HCT116 (cell line): ENCODE measurements around the gene SLC47A1. TPM values are rescaled to one million over a fixed set of nuclear protein-coding genes. Genes with fewer than 3 reads are reported as not detected.
"Not testable (repeated sequence)": the region's sequence is repeated elsewhere in the genome, so short reads cannot be mapped to it uniquely, and the experiment has no call there.

ENCODE experiments used
- ATAC-seq: fragments of 200-7000 bp; cut with Tn5 transposase; 2 replicates; pipeline ENCODE4 v1.9.1; 2020; ENCODE audit warnings: mild to moderate bottlenecking, moderate library complexity
- BruUV-seq: library from RNA; stranded (reverse); fragments of 400-500 nt; replicated peaks from 2 replicates; lab custom pipeline; 2021; lab: Mats Ljungman, UMichigan
- CTCF ChIA-PET: fragments of 300-600 bp; sonication (Branson Sonifier 250); formaldehyde crosslinking; loops from one replicate; lab custom pipeline; 2021; ENCODE audit warnings: antibody characterized with exemption; lab: Charles Lee
- POLR2A ChIA-PET: fragments of 300-600, 350-600 bp; sonication (Branson Sonifier 250); formaldehyde crosslinking; loops from one replicate; lab custom pipeline; 2021; ENCODE audit warnings: antibody characterized with exemption; lab: Charles Lee
- RAD21 ChIA-PET, 2 experiments: fragments of 300-600 bp; sonication (Branson Sonifier 250); formaldehyde crosslinking; loops; one replicate each; lab custom pipeline; 2023; ENCODE audit warnings: low total read pairs in 2 of 2; ENCODE audit not compliant: uncharacterized antibody in 2 of 2, unreplicated experiment in 2 of 2, low non-redundant PET in 1 of 2; lab: Charles Lee
- DNase-seq: peaks from one replicate; pipeline ENCODE4 v3.0.0-alpha.2; 2010; ENCODE audit warnings: low read depth, low spot score
- H2AFZ ChIP-seq: fragments of 200-600 bp; shearing (Covaris generic), sonication (generic); 2 replicates; pipeline ENCODE4 v1.6.1; 2017; ENCODE audit warnings: low read depth, mixed run types, mixed read lengths, antibody characterized with exemption, low read length; ENCODE audit not compliant: poor library complexity, severe bottlenecking
- H3K27ac ChIP-seq: 2 replicates; pipeline ENCODE4 v1.5.1; 2012; ENCODE audit warnings: low read depth, low read length
- H3K27me3 ChIP-seq: fragments of 200-600 bp; sonication (generic); 2 replicates; pipeline ENCODE4 v1.6.1; 2016; ENCODE audit warnings: mixed run types, low read length, mixed read lengths; ENCODE audit not compliant: insufficient read depth
- H3K36me3 ChIP-seq, 2 experiments: fragments of 200-500 bp in 1 of 2; fragments of 200-600 bp in 1 of 2; sonication (Bioruptor generic) in 1 of 2; sonication (generic) in 1 of 2; 2 replicates each; pipeline versions ENCODE4 v1.5.1 to v1.6.1; 2014 to 2016; ENCODE audit warnings: low read length in 2 of 2, inconsistent platforms in 1 of 2, mixed read lengths in 1 of 2, mixed run types in 1 of 2; ENCODE audit not compliant: insufficient read depth in 2 of 2, control insufficient read depth in 1 of 2
- H3K4me1 ChIP-seq, 2 experiments: fragments of 200-600 bp in 1 of 2; sonication (generic) in 1 of 2; 2 replicates each; pipeline versions ENCODE4 v1.5.1 to v1.6.1; 2012 to 2017; ENCODE audit warnings: low read length in 2 of 2, inconsistent platforms in 1 of 2, mild to moderate bottlenecking in 1 of 2, mixed read lengths in 1 of 2, mixed run types in 1 of 2, moderate library complexity in 1 of 2; ENCODE audit not compliant: insufficient read depth in 2 of 2, control insufficient read depth in 1 of 2
- H3K4me2 ChIP-seq: fragments of 200-600 bp; sonication (generic); 2 replicates; pipeline ENCODE4 v1.6.1; 2017; ENCODE audit warnings: mixed run types, low read length, mixed read lengths
- H3K4me3 ChIP-seq, 2 experiments: fragments of 200-600 bp in 1 of 2; sonication (generic) in 1 of 2; replicated peaks in 1 of 2; 2 replicates each; pipeline ENCODE4 v1.5.1; 2011 to 2016; ENCODE audit warnings: low read length in 2 of 2, control low read depth in 1 of 2, low read depth in 1 of 2, mild to moderate bottlenecking in 1 of 2, mixed read lengths in 1 of 2, mixed run types in 1 of 2
- H3K79me2 ChIP-seq: fragments of 200-600 bp; sonication (generic); 2 replicates; pipeline ENCODE4 v1.6.1; 2017; ENCODE audit warnings: mild to moderate bottlenecking, mixed run types, low read length, moderate library complexity, mixed read lengths; ENCODE audit not compliant: insufficient read depth
- H3K9ac ChIP-seq: fragments of 200-600 bp; sonication (generic); 2 replicates; pipeline ENCODE4 v1.6.1; 2016; ENCODE audit warnings: low read length, mixed read lengths
- H3K9me2 ChIP-seq: fragments of 200-600 bp; sonication (generic), shearing (Covaris generic); 2 replicates; pipeline ENCODE4 v1.6.1; 2017; ENCODE audit warnings: mixed run types, mild to moderate bottlenecking, moderate library complexity; ENCODE audit not compliant: insufficient read depth
- H3K9me3 ChIP-seq, 2 experiments: fragments of 200-500 bp in 1 of 2; fragments of 200-600 bp in 1 of 2; sonication (Bioruptor generic) in 1 of 2; sonication (generic) in 1 of 2; 2 replicates each; pipeline ENCODE4 v1.6.1; 2014 to 2017; ENCODE audit warnings: low read length in 2 of 2, mixed read lengths in 2 of 2, inconsistent platforms in 1 of 2, low read depth in 1 of 2, mild to moderate bottlenecking in 1 of 2, mixed run types in 1 of 2, moderate library complexity in 1 of 2; ENCODE audit not compliant: control insufficient read depth in 1 of 2, insufficient read depth in 1 of 2
- H4K20me1 ChIP-seq: fragments of 200-600 bp; sonication (generic), shearing (Covaris generic); 2 replicates; pipeline ENCODE4 v1.6.1; 2017; ENCODE audit warnings: mixed run types, mild to moderate bottlenecking, moderate library complexity; ENCODE audit not compliant: insufficient read depth
- RAD21 ChIP-seq: IDR thresholded peaks from 2 replicates; pipeline ENCODE4 v1.6.1; 2012; ENCODE audit warnings: low read depth, mild to moderate bottlenecking
- intact Hi-C: fragments of 100-400 bp; cut with micrococcal nuclease; formaldehyde crosslinking; loops from 2 replicates; pipeline ENCODE4 v1.10.0; 2022
- total RNA-seq: library from RNA; stranded (reverse); gene quantifications from one replicate; pipeline ENCODE4 v1.2.1, GENCODE V29; 2021; ENCODE audit not compliant: unreplicated experiment

The SLC47A1 gene
- total RNA-seq, 1 experiment from 2014 or later, result 0.17 TPM

DNA sequence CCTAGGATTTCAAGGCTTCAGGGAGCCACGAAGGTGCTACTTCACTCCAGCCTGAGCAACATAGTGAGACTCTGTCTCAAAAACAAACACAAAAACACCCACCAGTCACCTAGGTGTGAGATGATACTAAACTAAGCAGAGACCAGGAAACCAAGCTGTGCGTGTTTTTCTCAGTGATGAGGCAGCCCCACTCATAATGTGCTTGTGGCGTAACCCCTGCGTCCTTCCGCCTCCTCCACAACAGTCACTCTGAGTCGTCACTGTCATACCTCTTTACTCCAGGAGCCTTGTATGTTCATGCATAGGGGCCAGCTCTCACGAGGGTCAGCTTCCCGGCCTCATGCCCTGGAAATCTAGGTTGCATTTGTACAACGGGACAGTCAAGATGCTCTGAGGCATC lies 31.1 kb upstream of the SLC47A1 start:
- TF ChIP-seq RAD21, result no peak
- no peaks in the 10 kb centered on the region for H3K27me3 ChIP-seq
- H3K4me1 ChIP-seq, result peaks cover 3 to 7% of the 10 kb centered on the region in 2 experiments; a peak in 3 of 4 replicates
- no peaks in the 10 kb centered on the region for H4K20me1 ChIP-seq
- H3K9me2 ChIP-seq, result no peaks in the 10 kb centered on the region
- no peaks in the 10 kb centered on the region for H3K9me3 ChIP-seq
- no peak overlapping the region for H3K4me2 ChIP-seq
- no peak for ATAC-seq
- no peak overlapping the region for H3K4me3 ChIP-seq
- intact Hi-C loops, result no loop called here
- H3K79me2 ChIP-seq, result no peaks in the 10 kb centered on the region
- H3K36me3 ChIP-seq, result no peaks in the 10 kb centered on the region
- no peak overlapping the region for H3K27ac ChIP-seq
- ChIA-PET RAD21 (no interaction called here), CTCF (no interaction called here), POLR2A (no interaction called here)
- no TSS peak for BruUV-seq
- DNase-seq, result no peak
- no peak overlapping the region for H2AFZ ChIP-seq
- H3K9ac ChIP-seq, result no peak overlapping the region

DNA sequence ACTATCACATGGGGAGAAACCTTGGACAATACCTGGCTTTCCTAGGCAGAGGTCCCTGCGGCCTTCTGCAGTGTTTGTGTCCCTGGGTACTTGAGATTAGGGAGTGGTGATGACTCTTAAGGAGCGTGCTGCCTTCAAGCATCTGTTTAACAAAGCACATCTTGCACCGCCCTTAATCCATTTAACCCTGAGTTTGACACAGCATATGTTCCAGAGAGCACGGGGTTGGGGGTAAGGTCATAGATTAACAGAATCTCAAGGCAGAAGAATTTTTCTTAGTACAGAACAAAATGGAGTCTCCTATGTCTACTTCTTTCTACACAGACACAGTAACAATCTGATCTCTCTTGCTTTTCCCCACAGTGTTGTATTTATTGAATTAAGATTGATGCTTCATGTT lies 28.1 kb upstream of the SLC47A1 start:
- H3K4me1 ChIP-seq, result peaks cover 6 to 15% of the 10 kb centered on the region in 2 experiments; a peak in 3 of 4 replicates
- H3K9ac ChIP-seq, DNase-seq, H3K9me2 ChIP-seq, H4K20me1 ChIP-seq, H3K36me3 ChIP-seq, BruUV-seq, H3K27me3 ChIP-seq, H3K9me3 ChIP-seq, H2AFZ ChIP-seq, CTCF ChIA-PET, H3K4me3 ChIP-seq, POLR2A ChIA-PET, H3K4me2 ChIP-seq, H3K79me2 ChIP-seq, H3K27ac ChIP-seq, ATAC-seq, RAD21 ChIA-PET: not testable (repeated sequence)
- intact Hi-C loops, result loop anchor here (5.0 kb wide), 3 partner anchors 142 to 247 kb away; partner anchors contain the start of genes ALDH3A2 and B9D1
